ENCODE data around the gene PPFIBP2. TPM values are rescaled to one million over a fixed set of nuclear protein-coding genes. Genes with fewer than 3 reads are reported as not detected.

PPFIBP2 gene
- total and polyA plus RNA-seq, 2 of the 13 experiments (the other 11 are each of a cell fraction or from before 2014, with no cell fraction given): 15.0 to 52.5 TPM

DNA sequence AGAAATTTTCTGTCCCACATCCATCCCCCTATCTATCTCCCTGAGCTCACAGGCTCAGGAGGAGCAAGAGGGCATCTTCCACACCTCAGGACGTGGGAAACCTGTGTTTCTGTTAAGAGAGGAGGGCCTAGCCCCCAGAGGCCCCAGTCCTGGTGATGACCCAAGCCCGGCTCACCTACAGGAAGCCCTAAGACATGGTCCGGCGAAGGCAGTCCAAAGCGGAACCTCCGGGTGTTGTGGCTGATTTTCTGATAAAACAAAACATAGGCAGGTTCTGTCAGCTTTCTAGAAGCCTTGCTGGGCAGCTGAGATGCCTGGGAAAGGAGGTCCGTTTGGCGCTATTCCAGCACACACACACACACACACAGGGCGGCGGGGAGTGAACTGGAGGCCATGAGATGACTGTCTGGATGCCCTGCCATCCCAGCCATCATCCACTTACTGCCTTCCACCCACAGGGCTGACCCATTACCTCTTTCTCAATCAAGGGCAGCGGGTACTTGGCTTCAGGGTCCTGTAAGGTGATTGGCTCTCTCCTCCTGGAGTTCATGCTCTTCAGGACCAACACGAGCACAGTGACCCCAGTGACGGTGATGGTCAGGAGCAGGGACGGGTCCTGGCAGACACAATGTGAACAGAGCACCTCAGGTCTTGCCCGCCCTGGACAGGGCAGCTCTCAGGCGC is 158.6 kb downstream of the PPFIBP2 start:
- no peak overlapping the region for H3K9ac ChIP-seq (ENCODE audit: insufficient read depth, low read depth, low read length)

More for the DNA sequence above, 158.6 kb downstream of the PPFIBP2 start:
- ATAC-seq: no peak; the same call in 2 of the 3 replicates
- no peaks in the 10 kb centered on the region for H4K20me1 ChIP-seq (ENCODE audit: insufficient read depth, low read length)
- in situ Hi-C loops (cut with HindIII; ENCODE audit: extremely low pct_ligation_motif_present, low pct_unique_long_range_greater_than_20kb): no loop called here
- H3K9me3 ChIP-seq (ENCODE audit: low read length): no peaks in the 10 kb centered on the region
- H3K4me1 ChIP-seq (ENCODE audit: insufficient read depth, low read length): peaks cover 22% of the 10 kb centered on the region
- WGBS (ENCODE audit: low lambda C conversion rate): 71% methylated on average over 11 of the region's 16 CpGs
- ChIA-PET POLR2A (no interaction called here), CTCF (ENCODE audit: low intra/inter-chr PET ratio, low total read pairs) (no interaction called here)
- BruUV-seq (replicated peaks): no TSS peak
- H3K4me3 ChIP-seq (replicated peaks in 1 of 3; ENCODE audit: insufficient read depth in 1 of 3, low read depth in 2 of 3, low read length in 3 of 3): no peak overlapping the region
- no peaks in the 10 kb centered on the region for H3K36me3 ChIP-seq (replicated peaks in 1 of 2; ENCODE audit: control insufficient read depth in 1 of 2, insufficient read depth in 2 of 2, low read length in 2 of 2)
- peak overlapping the region; percentile 59; the same call in 1 of the 2 replicates for H3K4me2 ChIP-seq (ENCODE audit: low read depth, low read length)
- H3K27me3 ChIP-seq (ENCODE audit: control insufficient read depth in 1 of 2, insufficient read depth in 2 of 2, low read length in 2 of 2): peaks cover 3 to 19% of the 10 kb centered on the region in 2 experiments; a peak in 4 of 5 replicates
- H3K79me2 ChIP-seq (ENCODE audit: insufficient read depth, low read length): no peaks in the 10 kb centered on the region
- no peak for FAIRE-seq
- H3K27ac ChIP-seq (ENCODE audit: extremely low read length, insufficient read depth, low read length): no peak overlapping the region
- no peak for DNase-seq (ENCODE audit: low spot score)
- TF ChIP-seq MTF1 (CRISPR knock-in tag; IDR thresholded peaks at IDR 0.05) (no peak), PHB2 (IDR thresholded peaks at IDR 0.05; ENCODE audit: partially characterized antibody) (no peak), PRMT3 (CRISPR knock-in tag; IDR thresholded peaks at IDR 0.05; ENCODE audit: borderline replicate concordance, low read depth) (no peak), KLF12 (CRISPR knock-in tag; IDR thresholded peaks at IDR 0.05; ENCODE audit: borderline replicate concordance) (no peak), SOX13 (IDR thresholded peaks at IDR 0.05) (no peak), SOX13 (CRISPR knock-in tag; conservative IDR thresholded peaks at IDR 0.05 in 1 of 2, IDR thresholded peaks at IDR 0.05 in 1 of 2) (no peak), ZNF263 (CRISPR knock-in tag; IDR thresholded peaks at IDR 0.05) (no peak), ZNF256 (CRISPR knock-in tag; conservative IDR thresholded peaks at IDR 0.05) (no peak), ZNF329 (CRISPR knock-in tag; IDR thresholded peaks at IDR 0.05; ENCODE audit: low read depth) (no peak), SKI (IDR thresholded peaks at IDR 0.05; ENCODE audit: partially characterized antibody) (no peak), GABPA (IDR thresholded peaks at IDR 0.05; ENCODE audit: low read depth, low read length) (no peak), GABPA (CRISPR knock-in tag; IDR thresholded peaks at IDR 0.05; ENCODE audit: low read depth) (no peak), HNRNPH1 (optimal IDR thresholded peaks at IDR 0.05; ENCODE audit: low read depth, low read length) (no peak), SP140L (CRISPR knock-in tag; IDR thresholded peaks at IDR 0.05; ENCODE audit: borderline replicate concordance) (no peak), ZNF3 (CRISPR knock-in tag; IDR thresholded peaks at IDR 0.05) (no peak)
- TF ChIP-seq, protein P1, sequence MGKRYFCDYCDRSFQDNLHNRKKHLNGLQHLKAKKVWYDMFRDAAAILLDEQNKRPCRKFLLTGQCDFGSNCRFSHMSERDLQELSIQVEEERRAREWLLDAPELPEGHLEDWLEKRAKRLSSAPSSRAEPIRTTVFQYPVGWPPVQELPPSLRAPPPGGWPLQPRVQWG (CRISPR knock-in tag; IDR thresholded peaks at IDR 0.05; ENCODE audit: borderline replicate concordance, low read depth): no peak
- no peak overlapping the region for H2AFZ ChIP-seq (ENCODE audit: low read length)
- intact Hi-C loops (cut with micrococcal nuclease; ENCODE audit: unreplicated experiment): no loop called here
